Loucy (cell line): ENCODE results near the gene COL23A1.

Source experiments
- H2AFZ ChIP-seq: fragments of 200-600 bp; sonication (generic); 2 replicates; pipeline ENCODE4 v1.6.0; 2016; ENCODE audit warnings: antibody characterized with exemption, mild to moderate bottlenecking, low read length, moderate library complexity
- H3F3A ChIP-seq: fragments of 200-600 bp; 2 replicates; pipeline ENCODE4 v1.6.0; 2016; ENCODE audit warnings: antibody characterized with exemption, low read depth, mild to moderate bottlenecking
- H3K27me3 ChIP-seq: fragments of 200-600 bp; sonication (generic); 2 replicates; pipeline ENCODE4 v1.6.1; 2014; ENCODE audit warnings: low read length, mild to moderate bottlenecking; ENCODE audit not compliant: insufficient read depth, poor library complexity, severe bottlenecking
- H3K36me3 ChIP-seq: fragments of 200-600 bp; sonication (generic); 2 replicates; pipeline ENCODE4 v1.6.1; 2016; ENCODE audit warnings: low read length; ENCODE audit not compliant: insufficient read depth
- H3K4me1 ChIP-seq: fragments of 200-600 bp; sonication (generic); 2 replicates; pipeline ENCODE4 v1.5.1; 2014; ENCODE audit warnings: low read length, mild to moderate bottlenecking; ENCODE audit not compliant: insufficient read depth, poor library complexity, severe bottlenecking
- H3K4me2 ChIP-seq: fragments of 200-600 bp; sonication (generic); 2 replicates; pipeline ENCODE4 v1.6.0; 2014; ENCODE audit warnings: antibody characterized with exemption, low read length, low read depth, mild to moderate bottlenecking; ENCODE audit not compliant: poor library complexity, severe bottlenecking
- H3K4me3 ChIP-seq: fragments of 200-600 bp; sonication (generic); 2 replicates; pipeline ENCODE4 v1.5.1; 2014; ENCODE audit warnings: low read length, mild to moderate bottlenecking, mixed read lengths; ENCODE audit not compliant: poor library complexity, severe bottlenecking
- H3K79me2 ChIP-seq: fragments of 200-600 bp; sonication (generic); 2 replicates; pipeline ENCODE4 v1.6.1; 2014; ENCODE audit warnings: low read length; ENCODE audit not compliant: insufficient read depth
- H3K9ac ChIP-seq: fragments of 200-600 bp; sonication (generic); 2 replicates; pipeline ENCODE4 v1.6.0; 2014; ENCODE audit warnings: mild to moderate bottlenecking, low read depth, low read length, moderate library complexity; ENCODE audit not compliant: poor library complexity, severe bottlenecking
- H3K9me2 ChIP-seq: fragments of 200-600 bp; sonication (generic); replicated peaks from 2 replicates; pipeline ENCODE4 v1.6.1; 2016; ENCODE audit warnings: low read depth, low read length, mixed read lengths
- H3K9me3 ChIP-seq: fragments of 200-600 bp; sonication (generic); 2 replicates; pipeline ENCODE4 v1.6.1; 2014; ENCODE audit warnings: mild to moderate bottlenecking, antibody characterized with exemption, low read length, low read depth; ENCODE audit not compliant: insufficient read depth
- H4K20me1 ChIP-seq: fragments of 200-600 bp; sonication (generic); 2 replicates; pipeline ENCODE4 v1.6.0; 2014; ENCODE audit warnings: antibody characterized with exemption, low read length, mild to moderate bottlenecking; ENCODE audit not compliant: insufficient read depth, poor library complexity, severe bottlenecking
- EZH2phosphoT487 ChIP-seq: fragments of 200-600 bp; IDR thresholded peaks from 2 replicates; pipeline ENCODE4 v1.6.1; 2018; ENCODE audit warnings: antibody characterized with exemption, mild to moderate bottlenecking, moderate library complexity, borderline replicate concordance
- TF ChIP-seq, protein P1 (sequence below): fragments of 200-600 bp; sonication (generic); conservative IDR thresholded peaks from 2 replicates; pipeline ENCODE4 v1.5.1; 2014; ENCODE audit warnings: mild to moderate bottlenecking, antibody characterized with exemption, low read length

The COL23A1 gene

DNA sequence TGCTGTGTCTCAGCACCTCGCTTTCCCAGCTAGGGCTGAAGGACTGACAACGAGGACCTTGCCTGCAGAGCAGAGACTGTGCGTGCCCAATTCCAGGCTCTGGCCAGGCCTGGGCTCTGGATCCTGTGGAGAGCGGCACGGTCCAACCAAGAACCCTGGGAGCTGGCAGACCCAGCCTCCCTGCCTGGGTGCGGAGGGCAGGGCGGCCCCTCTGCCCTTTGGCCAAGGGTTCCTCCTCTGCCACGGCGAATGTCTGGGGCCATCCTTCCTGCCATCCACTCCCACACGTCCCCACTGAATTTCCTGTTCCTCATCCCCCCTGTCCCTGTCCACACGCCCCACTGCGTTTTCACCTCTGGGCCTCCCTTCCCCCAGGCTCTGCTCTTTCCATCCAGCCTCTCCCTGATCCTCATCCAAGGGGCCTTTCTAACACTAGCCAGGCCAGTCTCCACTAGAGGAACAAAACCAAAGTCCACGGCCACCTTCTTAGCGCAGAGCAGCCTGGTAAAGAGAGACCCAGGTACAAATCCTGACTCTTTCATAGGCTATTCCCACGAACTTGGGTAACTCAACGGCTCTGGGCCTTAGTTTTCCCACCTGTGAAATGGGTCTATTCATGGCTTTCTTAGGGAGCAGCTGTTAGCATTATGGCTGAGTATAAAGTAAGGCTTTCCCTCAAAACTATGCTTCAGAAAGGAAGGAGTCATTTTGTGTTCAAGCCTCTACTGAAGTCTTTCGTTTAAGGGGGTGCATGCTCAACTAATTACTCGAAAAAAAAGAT is 262.1 kb downstream of the COL23A1 start:
- Histone ChIP-seq H2AFZ (no peak overlapping the region), H3K9ac (no peak overlapping the region), H4K20me1 (no peaks in the 10 kb centered on the region), H3F3A (no peaks in the 10 kb centered on the region), H3K4me3 (no peak overlapping the region), H3K9me2 (no peaks in the 10 kb centered on the region), H3K4me2 (no peak overlapping the region), H3K9me3 (no peaks in the 10 kb centered on the region), H3K27me3 (no peaks in the 10 kb centered on the region), H3K4me1 (no peaks in the 10 kb centered on the region), H3K79me2 (no peaks in the 10 kb centered on the region), H3K36me3 (no peaks in the 10 kb centered on the region)
- TF ChIP-seq, protein P1, sequence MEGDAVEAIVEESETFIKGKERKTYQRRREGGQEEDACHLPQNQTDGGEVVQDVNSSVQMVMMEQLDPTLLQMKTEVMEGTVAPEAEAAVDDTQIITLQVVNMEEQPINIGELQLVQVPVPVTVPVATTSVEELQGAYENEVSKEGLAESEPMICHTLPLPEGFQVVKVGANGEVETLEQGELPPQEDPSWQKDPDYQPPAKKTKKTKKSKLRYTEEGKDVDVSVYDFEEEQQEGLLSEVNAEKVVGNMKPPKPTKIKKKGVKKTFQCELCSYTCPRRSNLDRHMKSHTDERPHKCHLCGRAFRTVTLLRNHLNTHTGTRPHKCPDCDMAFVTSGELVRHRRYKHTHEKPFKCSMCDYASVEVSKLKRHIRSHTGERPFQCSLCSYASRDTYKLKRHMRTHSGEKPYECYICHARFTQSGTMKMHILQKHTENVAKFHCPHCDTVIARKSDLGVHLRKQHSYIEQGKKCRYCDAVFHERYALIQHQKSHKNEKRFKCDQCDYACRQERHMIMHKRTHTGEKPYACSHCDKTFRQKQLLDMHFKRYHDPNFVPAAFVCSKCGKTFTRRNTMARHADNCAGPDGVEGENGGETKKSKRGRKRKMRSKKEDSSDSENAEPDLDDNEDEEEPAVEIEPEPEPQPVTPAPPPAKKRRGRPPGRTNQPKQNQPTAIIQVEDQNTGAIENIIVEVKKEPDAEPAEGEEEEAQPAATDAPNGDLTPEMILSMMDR: no peak
- TF ChIP-seq EZH2phosphoT487: no peak

DNA sequence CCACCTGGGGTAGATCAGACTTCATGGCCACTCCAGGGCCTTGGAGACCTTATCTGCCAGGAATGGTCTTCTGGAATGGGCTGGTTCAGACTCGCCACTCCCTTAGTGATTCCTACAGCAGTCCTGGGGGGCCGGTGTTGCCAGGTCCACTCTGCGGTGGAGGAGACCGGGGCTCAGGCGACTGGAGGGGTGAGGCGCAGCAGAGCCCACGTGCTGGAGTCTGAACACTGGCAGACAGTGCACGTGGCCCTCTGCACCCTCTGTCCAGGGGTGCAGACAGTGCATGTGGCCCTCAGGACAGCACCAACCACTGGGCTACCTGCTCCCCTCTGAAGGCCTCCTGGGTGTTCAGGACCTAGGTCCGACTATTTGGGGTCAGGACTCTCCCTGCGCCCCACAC is 262.7 kb downstream of the COL23A1 start:
- no peaks in the 10 kb centered on the region for H3K36me3 ChIP-seq
- H3F3A ChIP-seq: no peaks in the 10 kb centered on the region
- H3K27me3 ChIP-seq: no peaks in the 10 kb centered on the region
- H3K79me2 ChIP-seq: no peaks in the 10 kb centered on the region
- H3K9me3 ChIP-seq: no peaks in the 10 kb centered on the region
- H2AFZ ChIP-seq: no peak overlapping the region
- H3K4me3 ChIP-seq: no peak overlapping the region
- H3K9me2 ChIP-seq: no peaks in the 10 kb centered on the region
- H3K4me1 ChIP-seq: no peaks in the 10 kb centered on the region
- H3K4me2 ChIP-seq: no peak overlapping the region
- TF ChIP-seq, protein P1: no peak
- no peak for TF ChIP-seq EZH2phosphoT487
- no peak overlapping the region for H3K9ac ChIP-seq
- no peaks in the 10 kb centered on the region for H4K20me1 ChIP-seq

DNA sequence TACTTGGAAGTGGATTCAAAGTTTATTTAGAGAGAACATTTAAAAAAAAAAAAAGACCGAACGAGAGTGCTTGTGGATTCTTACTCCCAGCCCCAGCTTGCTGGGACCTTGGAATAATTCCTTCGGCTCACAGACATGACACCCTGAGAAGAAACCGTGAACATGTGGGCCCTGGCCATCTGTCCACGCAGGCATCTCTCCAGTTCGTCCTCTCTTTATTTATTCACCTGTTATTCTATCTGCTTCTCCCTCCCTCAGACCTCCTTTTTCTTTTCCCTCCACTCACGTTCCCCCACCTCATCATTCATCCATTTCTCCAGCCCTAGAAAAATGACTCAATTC is 263.8 kb downstream of the COL23A1 start:
- Histone ChIP-seq H3K4me2 (no peak overlapping the region), H3K4me1 (no peaks in the 10 kb centered on the region), H3K9me2 (no peaks in the 10 kb centered on the region), H3K9ac (no peak overlapping the region), H3F3A (no peaks in the 10 kb centered on the region), H3K79me2 (no peaks in the 10 kb centered on the region), H3K36me3 (no peaks in the 10 kb centered on the region), H3K27me3 (no peaks in the 10 kb centered on the region), H4K20me1 (no peaks in the 10 kb centered on the region), H3K9me3 (no peaks in the 10 kb centered on the region), H2AFZ (no peak overlapping the region), H3K4me3 (no peak overlapping the region)
- no peak for TF ChIP-seq EZH2phosphoT487
- TF ChIP-seq, protein P1: no peak
